GM12873 (cell line): ENCODE results near the gene PIAS4.

ENCODE experiments used
- TF ChIP-seq, protein P1 (sequence below): IDR thresholded peaks from 2 replicates; pipeline ENCODE4 v1.5.1; 2012; ENCODE audit warnings: low read depth, mild to moderate bottlenecking, moderate library complexity, low read length, control low read depth; ENCODE audit not compliant: insufficient read depth; ENCODE audit errors: missing control alignments

PIAS4 gene

GRCh38 chr19:3995607-3996006, 11.9 kb upstream of the PIAS4 start:
- TF ChIP-seq, protein P1, sequence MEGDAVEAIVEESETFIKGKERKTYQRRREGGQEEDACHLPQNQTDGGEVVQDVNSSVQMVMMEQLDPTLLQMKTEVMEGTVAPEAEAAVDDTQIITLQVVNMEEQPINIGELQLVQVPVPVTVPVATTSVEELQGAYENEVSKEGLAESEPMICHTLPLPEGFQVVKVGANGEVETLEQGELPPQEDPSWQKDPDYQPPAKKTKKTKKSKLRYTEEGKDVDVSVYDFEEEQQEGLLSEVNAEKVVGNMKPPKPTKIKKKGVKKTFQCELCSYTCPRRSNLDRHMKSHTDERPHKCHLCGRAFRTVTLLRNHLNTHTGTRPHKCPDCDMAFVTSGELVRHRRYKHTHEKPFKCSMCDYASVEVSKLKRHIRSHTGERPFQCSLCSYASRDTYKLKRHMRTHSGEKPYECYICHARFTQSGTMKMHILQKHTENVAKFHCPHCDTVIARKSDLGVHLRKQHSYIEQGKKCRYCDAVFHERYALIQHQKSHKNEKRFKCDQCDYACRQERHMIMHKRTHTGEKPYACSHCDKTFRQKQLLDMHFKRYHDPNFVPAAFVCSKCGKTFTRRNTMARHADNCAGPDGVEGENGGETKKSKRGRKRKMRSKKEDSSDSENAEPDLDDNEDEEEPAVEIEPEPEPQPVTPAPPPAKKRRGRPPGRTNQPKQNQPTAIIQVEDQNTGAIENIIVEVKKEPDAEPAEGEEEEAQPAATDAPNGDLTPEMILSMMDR: no peak

DNA sequence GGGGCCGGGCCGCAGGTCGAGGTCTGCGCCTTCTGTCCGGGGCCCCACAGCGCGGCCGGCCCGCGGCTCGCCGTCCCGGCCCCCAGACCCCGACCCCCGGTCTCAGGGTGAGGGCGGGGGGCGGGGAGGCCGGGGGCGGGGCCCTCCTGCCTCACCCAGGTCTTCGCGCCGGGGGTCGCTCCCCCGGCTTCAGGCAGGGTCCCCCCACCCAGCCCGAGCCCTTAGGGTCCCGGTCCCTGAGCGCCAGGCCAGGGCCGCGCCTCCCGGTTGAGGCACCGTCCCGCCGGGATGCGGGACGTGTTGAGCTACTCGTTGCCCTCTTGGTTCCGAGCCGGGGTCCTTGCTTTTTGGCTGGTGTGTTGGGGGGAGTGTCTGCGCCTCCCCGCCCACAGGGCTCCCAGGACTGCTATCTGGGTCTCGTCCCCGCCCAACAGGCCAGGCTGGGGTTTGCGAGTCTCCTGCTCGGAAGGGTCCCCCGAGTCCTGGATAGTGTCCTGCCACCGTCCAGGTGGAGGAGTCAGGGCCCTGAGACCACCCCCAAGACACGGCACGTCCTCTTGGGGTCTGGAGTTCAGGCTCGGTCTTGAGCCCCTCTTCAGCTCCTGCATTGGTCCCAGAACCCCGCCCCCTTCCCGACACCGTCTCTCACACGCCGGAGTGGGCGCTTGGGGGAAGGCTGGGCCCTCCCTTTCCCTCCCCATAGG, 452 bp downstream of the PIAS4 start:
- TF ChIP-seq, protein P1: no peak

DNA sequence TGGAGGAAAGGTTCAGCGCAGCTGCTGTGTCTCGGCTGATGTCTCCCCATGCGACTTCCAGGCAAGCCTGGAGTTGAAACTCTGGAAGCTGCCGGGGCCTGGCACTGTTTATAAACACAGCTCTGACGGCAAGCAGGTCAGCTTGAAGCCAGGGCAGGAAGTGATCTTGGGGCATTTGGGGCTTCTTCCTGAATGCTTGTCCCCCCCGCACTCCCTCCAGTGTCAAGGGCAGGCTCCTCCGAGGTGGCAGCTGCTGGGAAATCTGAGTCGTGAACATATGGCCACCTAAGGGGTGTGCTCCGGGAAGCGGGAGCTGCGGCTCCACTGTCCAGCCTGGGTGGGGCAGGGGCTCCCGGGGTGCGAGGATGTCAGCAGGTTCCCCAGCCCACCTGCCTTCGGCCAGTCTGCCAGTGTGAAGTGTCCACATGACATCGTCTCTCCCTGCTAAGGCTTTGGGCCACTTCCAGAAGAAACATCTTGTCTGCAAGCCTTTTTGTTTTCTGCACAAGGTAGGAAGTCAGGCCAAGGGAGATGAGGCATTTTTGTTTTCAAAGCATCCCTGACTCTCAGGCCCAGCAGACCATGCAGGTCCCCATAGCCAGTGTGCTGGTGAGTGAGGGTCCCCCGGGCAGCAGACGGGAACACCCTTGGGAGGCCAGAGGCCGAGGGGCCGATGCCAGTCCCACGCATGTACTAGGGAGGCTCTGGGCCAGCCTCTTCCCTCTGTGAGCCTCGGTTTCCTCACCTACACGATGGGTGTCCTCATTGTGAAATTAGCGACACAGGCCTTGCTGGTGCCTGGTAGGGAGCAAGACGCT, 2.7 kb downstream of the PIAS4 start:
- TF ChIP-seq, protein P1: no peak

DNA sequence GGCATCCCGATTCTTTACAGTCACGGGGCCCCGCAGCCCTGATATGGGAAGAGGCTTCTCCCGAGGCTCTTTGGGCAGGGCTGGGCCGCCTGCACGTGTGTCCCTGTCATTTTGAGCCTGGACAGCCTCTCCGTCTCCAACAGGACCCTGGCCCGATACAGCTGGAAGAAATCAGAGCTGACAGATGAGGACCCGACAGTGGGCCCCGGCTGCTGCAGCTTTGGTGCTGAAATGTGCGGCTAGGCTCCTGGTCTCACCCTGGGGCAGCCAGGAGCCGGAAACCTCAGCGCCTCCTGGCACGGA, 3.2 kb downstream of the PIAS4 start:
- TF ChIP-seq, protein P1: no peak

GRCh38 chr19:4012092-4012974, 4.8 kb downstream of the PIAS4 start:
- TF ChIP-seq, protein P1: no peak

- TF ChIP-seq, protein P1: no peak
Observed at GRCh38 chr19:4012975-4013634, 5.6 kb downstream of the PIAS4 start.
